GM06990 (cell line): ENCODE measurements around the gene RAI2.

ENCODE experiments used
- DNase-seq: peaks from one replicate; pipeline ENCODE4 v3.0.0-alpha.2; 2011; ENCODE audit not compliant: insufficient read length; ENCODE audit errors: extremely low read depth
- H3K27me3 ChIP-seq: replicated peaks from 2 replicates; pipeline ENCODE4 v1.6.0; 2011; ENCODE audit warnings: low read length; ENCODE audit not compliant: control insufficient read depth, insufficient read depth
- H3K36me3 ChIP-seq: 2 replicates; pipeline ENCODE4 v1.5.1; 2011; ENCODE audit warnings: low read length; ENCODE audit not compliant: control insufficient read depth, insufficient read depth
- H3K4me3 ChIP-seq: replicated peaks from 2 replicates; pipeline ENCODE4 v1.5.1; 2011; ENCODE audit warnings: low read depth, mild to moderate bottlenecking, control low read depth, low read length
- TF ChIP-seq, protein P1 (sequence below): IDR thresholded peaks from 2 replicates; pipeline ENCODE4 v1.5.1; 2011; ENCODE audit warnings: low read length, control low read depth, mild to moderate bottlenecking, inconsistent platforms; ENCODE audit not compliant: insufficient read depth, poor library complexity, severe bottlenecking

Gene RAI2

DNA sequence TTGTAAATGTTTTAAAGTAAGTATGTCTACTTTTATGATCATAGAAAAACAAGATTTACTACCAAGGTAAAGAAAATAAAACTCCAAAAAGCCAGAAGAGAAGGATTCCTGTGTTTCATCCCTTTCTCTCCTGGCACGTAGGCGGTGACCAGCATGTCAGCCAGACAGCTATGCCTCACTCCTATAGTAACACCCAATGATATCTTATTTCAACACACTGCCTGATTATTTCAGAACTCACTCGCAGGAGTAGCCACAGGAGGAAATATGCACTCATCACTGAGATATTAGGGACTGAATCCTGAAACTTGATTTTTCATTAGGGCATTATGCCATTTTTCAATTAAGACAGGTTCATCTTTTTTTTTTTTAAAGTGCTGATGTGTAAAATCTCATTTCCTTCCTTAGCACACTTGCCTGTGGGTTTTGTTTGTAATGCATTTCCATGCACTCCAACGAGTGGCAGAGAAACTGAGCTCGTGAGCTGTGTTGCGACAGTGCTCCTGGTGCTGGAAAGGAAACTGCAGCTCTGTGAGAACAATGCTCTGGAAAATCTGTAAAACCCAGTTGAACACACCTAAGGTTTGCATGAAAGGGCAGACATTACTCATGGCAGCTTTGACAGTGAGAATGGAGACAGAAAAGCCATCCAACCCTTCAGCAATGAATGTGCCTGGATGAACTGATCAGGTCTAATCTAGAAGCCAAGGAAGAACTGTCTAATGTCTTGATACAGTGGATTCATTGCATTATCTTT lies 18.2 kb downstream of the RAI2 start:
- H3K27me3 ChIP-seq: no peaks in the 10 kb centered on the region; the same call in 1 of the 2 replicates
- TF ChIP-seq, protein P1, sequence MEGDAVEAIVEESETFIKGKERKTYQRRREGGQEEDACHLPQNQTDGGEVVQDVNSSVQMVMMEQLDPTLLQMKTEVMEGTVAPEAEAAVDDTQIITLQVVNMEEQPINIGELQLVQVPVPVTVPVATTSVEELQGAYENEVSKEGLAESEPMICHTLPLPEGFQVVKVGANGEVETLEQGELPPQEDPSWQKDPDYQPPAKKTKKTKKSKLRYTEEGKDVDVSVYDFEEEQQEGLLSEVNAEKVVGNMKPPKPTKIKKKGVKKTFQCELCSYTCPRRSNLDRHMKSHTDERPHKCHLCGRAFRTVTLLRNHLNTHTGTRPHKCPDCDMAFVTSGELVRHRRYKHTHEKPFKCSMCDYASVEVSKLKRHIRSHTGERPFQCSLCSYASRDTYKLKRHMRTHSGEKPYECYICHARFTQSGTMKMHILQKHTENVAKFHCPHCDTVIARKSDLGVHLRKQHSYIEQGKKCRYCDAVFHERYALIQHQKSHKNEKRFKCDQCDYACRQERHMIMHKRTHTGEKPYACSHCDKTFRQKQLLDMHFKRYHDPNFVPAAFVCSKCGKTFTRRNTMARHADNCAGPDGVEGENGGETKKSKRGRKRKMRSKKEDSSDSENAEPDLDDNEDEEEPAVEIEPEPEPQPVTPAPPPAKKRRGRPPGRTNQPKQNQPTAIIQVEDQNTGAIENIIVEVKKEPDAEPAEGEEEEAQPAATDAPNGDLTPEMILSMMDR: no peak
- DNase-seq: no peak
- H3K4me3 ChIP-seq: no peak overlapping the region
- H3K36me3 ChIP-seq: no peaks in the 10 kb centered on the region

DNA sequence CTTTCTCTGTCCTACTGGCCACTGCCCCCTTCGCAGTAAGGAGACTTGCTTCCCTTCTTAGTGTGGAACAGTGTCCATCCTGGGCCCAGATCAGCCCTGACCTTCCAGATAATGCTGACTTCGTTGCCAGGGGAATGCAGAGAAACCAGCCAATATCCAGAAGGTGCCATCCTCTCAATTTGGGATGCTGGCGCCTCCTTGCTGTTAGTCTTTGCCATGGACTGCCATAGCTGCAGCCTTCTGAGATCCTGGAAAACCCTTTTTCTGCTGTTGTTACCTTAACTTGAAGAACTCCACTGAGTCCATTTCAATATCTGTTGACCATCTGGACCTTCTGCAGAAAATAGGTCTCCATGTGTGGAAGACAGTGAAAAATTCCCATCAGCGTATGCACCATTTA lies 21.8 kb downstream of the RAI2 start:
- TF ChIP-seq, protein P1: peak; percentile 19
- Histone ChIP-seq H3K36me3 (no peaks in the 10 kb centered on the region), H3K27me3 (no peaks in the 10 kb centered on the region; the same call in 1 of the 2 replicates), H3K4me3 (no peak overlapping the region)
- no peak for DNase-seq

DNA sequence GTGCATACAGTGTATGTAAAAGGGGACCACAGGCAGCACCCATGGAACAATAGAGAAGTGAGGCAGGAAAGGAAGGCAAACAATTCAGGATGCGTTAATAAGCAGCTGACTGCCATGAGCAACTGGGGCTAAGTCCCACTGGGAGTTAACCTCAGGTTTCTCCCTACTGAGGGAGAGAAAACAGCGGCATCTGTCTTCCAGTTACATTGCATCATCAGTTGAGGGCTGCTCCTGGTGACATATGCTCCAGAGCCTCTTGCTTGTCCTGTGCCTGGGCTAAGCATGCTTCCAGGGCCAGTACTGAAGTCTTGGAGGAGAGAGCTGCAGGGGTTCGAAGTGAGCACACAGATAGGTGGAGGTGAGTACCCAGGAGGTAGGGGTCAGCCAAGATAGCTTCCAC lies 24.3 kb downstream of the RAI2 start:
- Histone ChIP-seq H3K4me3 (no peak overlapping the region), H3K27me3 (no peaks in the 10 kb centered on the region; the same call in none of the 2 replicates), H3K36me3 (no peaks in the 10 kb centered on the region)
- no peak for DNase-seq
- TF ChIP-seq, protein P1: no peak

DNA sequence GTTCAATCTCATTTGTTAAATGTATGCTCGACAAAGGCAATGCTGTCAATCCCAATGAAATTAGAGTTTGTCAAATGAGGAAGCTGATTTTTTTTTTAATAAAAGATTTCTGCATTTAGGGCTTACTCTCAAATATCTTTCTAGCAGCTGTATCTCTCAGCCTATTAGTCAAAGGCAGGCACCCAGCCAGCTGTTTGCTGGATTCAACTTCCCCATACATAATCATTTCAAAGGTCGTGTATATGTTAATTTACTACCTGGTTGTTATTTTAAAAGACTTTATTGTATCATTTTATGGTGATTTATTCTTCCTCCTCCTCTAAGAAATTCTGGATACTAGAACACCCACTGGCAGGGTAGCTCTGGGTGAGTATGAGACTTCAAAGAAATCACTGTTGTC lies 27.1 kb downstream of the RAI2 start:
- DNase-seq: no peak
- TF ChIP-seq, protein P1: no peak
- no peaks in the 10 kb centered on the region for H3K36me3 ChIP-seq
- H3K27me3 ChIP-seq: no peaks in the 10 kb centered on the region; the same call in 1 of the 2 replicates
- H3K4me3 ChIP-seq: no peak overlapping the region

DNA sequence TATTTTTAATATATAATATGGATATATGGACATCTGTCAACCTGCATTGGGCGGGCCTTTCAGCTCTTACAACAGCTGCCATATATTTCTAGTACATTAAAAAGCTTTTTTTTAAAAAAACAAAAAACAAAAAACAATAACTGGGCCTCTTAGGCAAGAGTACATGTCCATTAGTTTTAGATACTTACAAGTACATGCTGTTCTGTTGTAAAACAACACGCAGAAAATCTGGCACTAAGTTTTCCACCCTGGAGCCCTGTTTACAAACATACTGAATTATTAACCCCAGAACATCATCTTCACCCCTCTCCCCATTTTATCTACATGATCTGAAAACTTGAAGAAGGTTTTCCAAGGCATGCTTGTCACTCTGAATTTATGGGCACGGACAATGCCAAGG lies 29.8 kb downstream of the RAI2 start:
- TF ChIP-seq, protein P1: no peak
- no peak for DNase-seq
- no peak overlapping the region for H3K4me3 ChIP-seq

DNA sequence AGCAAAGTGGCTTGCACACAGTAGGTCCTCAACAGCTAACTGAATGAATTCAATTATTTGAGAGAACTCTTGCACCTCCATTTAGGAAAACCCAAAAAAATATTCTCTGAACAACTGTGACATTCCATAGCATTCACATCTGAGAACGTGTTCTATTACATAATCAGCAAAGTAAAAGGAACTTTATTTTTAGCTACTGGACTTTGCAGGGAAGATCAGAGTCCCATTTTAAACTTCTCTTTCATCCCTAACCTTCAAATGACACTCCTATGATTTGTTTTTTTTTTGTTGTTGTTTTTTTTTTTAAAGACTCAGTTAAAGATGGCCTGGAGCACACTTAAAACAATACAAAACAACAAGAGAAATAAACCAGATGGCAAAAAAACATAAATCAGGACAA lies 30.9 kb downstream of the RAI2 start:
- Histone ChIP-seq H3K4me3 (no peak overlapping the region), H3K36me3 (no peaks in the 10 kb centered on the region), H3K27me3 (no peaks in the 10 kb centered on the region; the same call in 1 of the 2 replicates)
- TF ChIP-seq, protein P1: no peak
- no peak for DNase-seq

More for the DNA sequence above, 29.8 kb downstream of the RAI2 start:
- Histone ChIP-seq H3K27me3 (no peaks in the 10 kb centered on the region; the same call in 1 of the 2 replicates), H3K36me3 (no peaks in the 10 kb centered on the region)
